Keratinocyte (primary cell): Measurements from ENCODE around the gene GPRC5B.

ENCODE experiments used
- EZH2 ChIP-seq: IDR thresholded peaks from one replicate; pipeline ENCODE4 v1.6.1; 2012; ENCODE audit warnings: inconsistent platforms, mild to moderate bottlenecking, low read length, moderate library complexity
- TF ChIP-seq, protein P1 (sequence below), 3 experiments: IDR thresholded peaks in 1 of 3; conservative IDR thresholded peaks in 1 of 3; optimal IDR thresholded peaks in 1 of 3; 2 replicates in 2 of 3; 3 replicates in 1 of 3; pipeline versions ENCODE3 to v1.5.1; 2011; ENCODE audit warnings: low read length in 3 of 3, mild to moderate bottlenecking in 3 of 3, moderate library complexity in 2 of 3, control low read depth in 1 of 3, inconsistent platforms in 1 of 3; ENCODE audit not compliant: insufficient read depth in 2 of 3; ENCODE audit errors: extremely low read depth in 1 of 3

- TF ChIP-seq, protein P1, sequence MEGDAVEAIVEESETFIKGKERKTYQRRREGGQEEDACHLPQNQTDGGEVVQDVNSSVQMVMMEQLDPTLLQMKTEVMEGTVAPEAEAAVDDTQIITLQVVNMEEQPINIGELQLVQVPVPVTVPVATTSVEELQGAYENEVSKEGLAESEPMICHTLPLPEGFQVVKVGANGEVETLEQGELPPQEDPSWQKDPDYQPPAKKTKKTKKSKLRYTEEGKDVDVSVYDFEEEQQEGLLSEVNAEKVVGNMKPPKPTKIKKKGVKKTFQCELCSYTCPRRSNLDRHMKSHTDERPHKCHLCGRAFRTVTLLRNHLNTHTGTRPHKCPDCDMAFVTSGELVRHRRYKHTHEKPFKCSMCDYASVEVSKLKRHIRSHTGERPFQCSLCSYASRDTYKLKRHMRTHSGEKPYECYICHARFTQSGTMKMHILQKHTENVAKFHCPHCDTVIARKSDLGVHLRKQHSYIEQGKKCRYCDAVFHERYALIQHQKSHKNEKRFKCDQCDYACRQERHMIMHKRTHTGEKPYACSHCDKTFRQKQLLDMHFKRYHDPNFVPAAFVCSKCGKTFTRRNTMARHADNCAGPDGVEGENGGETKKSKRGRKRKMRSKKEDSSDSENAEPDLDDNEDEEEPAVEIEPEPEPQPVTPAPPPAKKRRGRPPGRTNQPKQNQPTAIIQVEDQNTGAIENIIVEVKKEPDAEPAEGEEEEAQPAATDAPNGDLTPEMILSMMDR (optimal IDR thresholded peaks at IDR 0.05 in 1 of 3, IDR thresholded peaks at IDR 0.05 in 1 of 3, conservative IDR thresholded peaks at IDR 0.05 in 1 of 3; ENCODE audit: extremely low read depth in 1 of 3, insufficient read depth in 2 of 3, low read length in 3 of 3), result no peak
- no peak for TF ChIP-seq EZH2
Measured at GRCh38 chr16:19923396-19923795, 38.7 kb upstream of the GPRC5B start.
